GM18861 (cell line): Measurements from ENCODE around the gene SPATS2.

ENCODE experiments used
- ATAC-seq: cut with Tn5 transposase; IDR thresholded peaks from one replicate; pipeline ENCODE4 v1.9.1; 2021; ENCODE audit not compliant: unreplicated experiment

Gene SPATS2

DNA sequence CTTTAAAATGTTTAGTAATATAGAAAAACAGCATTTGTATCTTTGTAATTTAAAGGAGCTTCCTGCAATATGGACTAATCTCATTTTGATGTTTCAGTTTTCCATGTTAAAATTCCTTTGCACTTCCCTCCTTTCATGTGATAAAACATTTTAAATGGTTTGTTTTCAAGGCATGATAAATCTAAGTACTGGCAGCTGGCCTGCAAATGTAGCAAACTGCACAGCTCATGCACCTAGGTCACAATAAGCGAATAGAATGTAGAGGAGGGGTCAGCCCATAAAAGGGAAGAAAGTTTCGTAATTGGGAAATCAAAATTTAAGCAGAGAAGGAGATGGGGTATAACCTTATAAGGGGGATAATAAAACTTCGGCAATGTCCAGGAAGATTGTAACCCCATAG lies 91.6 kb downstream of the SPATS2 start:
- no peak for ATAC-seq

DNA sequence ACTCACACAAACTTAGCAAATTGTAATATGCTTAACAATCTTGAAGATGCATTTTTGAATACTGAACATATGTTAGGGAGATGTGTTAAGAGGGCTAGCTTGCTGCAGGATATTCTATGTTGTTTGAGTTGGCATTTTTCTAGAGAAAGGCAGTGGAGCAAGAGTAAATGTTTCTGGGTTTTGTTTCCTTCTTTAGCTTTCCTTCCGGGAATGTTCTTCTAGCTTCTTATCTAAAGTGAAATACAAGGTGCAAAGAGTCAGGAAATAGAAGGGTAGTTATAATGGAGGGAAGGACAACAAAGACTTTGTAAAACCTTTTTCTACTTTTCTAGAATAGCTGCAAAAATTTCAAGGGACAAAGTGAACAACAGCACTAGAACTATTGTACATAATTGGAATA lies 94.0 kb downstream of the SPATS2 start:
- ATAC-seq, result no peak

- ATAC-seq, result no peak
These were observed 95.0 kb downstream of the SPATS2 start for GRCh38 chr12:49462083-49462744.

- ATAC-seq, result no peak
These were observed 97.9 kb downstream of the SPATS2 start for GRCh38 chr12:49465132-49465531.

DNA sequence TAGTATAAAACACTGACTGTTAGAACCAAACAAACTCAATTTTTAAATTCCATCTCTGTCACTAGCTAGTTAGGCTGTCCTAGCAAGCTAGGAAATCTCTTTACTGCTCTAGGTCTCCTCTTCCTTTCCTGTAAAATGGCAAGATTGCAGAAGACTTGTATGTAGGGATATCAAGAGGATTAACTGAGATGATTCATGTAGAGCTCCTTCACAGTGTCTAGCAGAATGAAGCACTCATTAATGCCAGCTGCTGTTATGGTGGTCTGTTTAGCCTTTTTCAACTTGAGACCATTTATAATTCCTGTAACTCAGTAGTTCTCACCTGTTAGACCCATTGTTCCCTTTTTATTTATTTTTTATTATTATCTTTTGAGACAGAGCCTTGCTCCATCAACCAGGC lies 103.7 kb downstream of the SPATS2 start:
- ATAC-seq, result no peak

- peak; percentile 48 for ATAC-seq
These were observed 104.3 kb downstream of the SPATS2 start for GRCh38 chr12:49471557-49471956.

DNA sequence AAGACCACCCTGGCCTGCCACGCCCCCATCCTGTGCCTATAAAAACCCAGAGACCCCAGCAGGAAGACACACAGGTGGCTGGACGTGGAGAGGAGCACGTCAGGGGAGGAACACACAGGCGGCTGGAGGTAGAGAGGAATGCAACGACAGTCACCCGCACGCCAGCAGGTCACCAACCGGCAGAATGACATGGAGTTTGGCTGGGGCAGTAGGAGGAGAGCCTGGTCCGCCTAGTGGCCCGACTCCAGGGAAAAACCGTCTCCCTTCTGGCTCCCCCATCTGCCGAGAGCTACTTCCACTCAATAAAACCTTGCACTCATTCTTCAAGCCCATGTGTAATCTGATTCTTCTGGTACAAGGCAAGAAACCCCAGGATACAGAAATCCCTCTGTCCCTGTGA lies 108.8 kb downstream of the SPATS2 start:
- ATAC-seq, result no peak

DNA sequence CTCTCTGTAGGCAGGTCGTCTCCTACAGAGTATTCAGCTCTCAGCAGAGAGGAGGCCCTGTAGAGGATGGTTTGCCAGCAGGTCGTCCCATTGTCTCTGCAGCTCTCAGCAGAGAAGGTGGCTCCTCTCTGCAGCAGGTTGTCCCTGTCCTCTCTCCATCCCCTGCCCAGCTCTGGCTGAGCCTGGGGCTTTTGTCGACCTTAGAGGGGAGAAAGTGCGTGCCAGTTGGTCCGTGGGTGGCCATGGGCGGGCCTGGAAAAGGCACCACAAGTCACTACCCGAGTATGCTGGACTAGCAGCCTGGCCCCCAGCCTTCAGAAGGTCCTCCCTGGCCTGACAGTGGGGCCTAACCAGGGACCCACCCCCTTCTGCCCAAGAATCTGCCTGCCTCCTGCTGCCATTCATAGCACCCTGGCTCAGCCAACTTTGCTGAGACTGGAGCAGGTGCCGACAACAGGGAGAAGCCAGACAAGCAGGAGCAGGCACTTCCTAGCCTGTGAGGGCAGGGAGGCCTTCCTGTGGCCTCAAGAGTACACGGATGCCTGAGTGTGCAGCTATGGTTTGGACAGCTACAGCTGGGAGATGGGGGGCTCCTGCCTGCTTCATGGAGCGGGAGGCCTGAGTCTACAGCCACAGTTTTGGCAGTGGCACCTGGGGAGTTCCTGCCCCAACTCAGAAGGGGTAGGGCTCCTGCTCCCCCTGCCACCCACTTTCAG lies 111.8 kb downstream of the SPATS2 start:
- ATAC-seq, result no peak

DNA sequence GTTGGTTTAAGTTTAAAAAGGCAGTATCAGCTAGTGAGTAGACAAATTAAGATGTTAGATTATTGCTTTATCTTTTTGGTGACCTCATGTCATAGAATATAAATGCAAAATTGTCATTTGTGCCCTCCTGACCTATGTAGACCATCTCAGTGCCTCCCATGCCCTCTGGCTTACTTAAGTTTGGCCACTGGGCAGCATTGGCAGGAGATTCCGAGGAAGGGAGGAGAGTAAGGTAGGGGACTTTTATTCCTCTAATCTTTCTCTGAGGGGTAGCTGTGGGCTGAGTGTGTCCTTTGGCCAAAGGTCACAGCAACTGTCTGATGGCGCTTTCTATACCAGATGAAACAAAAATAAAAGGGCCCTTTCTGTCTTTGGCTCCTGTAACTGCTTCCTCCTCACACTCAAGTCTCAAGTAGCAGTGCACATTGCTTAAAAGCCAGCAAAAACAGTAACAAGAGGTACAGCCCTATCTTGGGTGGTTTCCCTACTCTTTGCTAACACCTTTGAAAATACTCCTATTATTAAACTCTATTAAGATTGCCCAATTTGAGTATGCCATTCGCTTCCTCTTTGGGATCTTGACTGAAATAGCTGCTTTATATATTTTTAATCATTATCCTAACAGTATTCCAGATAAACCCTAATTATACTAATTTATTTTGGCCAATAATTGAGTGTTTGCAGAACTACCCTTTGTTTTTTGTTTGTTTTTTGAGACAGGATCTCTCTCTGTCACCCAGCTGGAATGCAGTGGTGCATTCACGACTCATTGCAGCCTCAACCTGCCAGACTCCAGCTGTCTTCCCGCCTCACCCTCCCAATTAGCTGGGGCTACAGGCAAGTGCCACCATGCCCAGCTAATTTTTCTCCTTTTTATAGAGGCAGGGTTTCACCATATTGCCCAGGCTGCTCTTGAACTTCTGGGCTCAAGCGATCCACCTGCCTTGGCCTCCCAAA lies 115.1 kb downstream of the SPATS2 start:
- no peak for ATAC-seq

GRCh38 chr12:49483619-49484018 lies 116.4 kb downstream of the SPATS2 start:
- no peak for ATAC-seq

GRCh38 chr12:49487605-49488004 lies 120.3 kb downstream of the SPATS2 start:
- no peak for ATAC-seq

- no peak for ATAC-seq
These were observed 121.9 kb downstream of the SPATS2 start for GRCh38 chr12:49489154-49489553.

- ATAC-seq, result no peak
These were observed 122.5 kb downstream of the SPATS2 start for GRCh38 chr12:49489720-49490119.

GRCh38 chr12:49491823-49492222 lies 124.6 kb downstream of the SPATS2 start:
- no peak for ATAC-seq

DNA sequence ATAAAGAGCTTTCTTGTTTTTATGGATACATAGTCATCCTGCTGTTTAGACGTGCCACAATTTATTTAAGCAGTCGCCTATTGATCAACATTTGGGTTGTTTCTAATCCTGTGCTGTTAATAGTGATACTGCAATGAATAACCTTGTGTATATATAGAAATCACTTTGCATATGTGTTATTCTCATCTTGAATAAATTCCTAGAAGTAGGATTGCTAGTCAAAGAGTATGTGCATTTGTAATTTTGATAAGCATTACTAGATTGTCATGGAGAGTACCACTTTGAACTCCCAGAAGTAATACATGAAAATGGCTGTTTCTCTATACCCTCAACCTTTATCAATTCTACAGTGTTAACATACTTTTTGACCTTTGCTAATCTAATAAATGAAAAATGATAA lies 126.6 kb downstream of the SPATS2 start:
- ATAC-seq, result no peak

DNA sequence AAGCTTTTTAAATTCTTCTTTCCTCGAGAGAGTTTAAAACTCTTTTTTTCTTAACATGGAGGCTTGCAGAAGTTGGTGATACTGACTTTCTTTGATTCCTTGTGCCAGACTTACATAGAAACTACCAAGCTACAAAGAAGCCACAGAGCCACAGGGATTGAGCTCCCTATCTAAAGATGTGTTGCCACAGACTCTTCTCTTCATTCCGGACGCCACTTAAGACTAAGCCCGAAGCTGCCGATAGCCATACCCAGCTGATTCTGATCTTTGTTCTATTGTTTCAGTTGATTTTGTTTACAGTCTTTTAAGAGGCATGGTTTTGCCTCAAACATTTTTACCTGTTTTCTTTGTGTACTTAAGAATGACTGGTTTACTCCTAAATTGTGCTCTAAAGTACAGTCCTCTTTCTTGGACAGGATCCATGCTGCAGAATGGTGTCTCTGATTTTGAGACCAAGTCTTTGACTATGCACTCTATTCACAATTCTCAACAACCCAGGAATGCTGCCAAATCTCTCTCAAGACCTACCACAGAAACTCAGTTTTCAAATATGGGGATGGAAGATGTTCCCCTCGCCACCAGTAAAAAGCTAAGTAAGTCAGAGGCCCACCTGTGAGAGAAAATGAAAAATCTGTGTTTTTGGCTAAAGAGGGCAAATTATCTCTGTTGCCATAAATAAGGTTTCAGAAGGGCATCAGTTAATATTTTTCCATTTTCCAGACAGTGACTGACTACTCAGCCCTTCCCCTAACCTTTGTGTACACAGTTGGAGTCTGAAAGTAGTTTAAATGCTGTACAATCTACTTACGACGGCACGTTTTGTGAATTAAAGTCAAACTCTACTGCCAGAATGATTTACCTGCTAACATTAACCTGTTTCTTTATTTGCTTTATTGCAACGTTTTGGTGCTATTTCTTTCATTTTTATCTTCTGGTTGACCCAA lies 129.4 kb downstream of the SPATS2 start:
- no peak for ATAC-seq

GRCh38 chr12:49501895-49502294 lies 134.6 kb downstream of the SPATS2 start:
- ATAC-seq, result no peak

DNA sequence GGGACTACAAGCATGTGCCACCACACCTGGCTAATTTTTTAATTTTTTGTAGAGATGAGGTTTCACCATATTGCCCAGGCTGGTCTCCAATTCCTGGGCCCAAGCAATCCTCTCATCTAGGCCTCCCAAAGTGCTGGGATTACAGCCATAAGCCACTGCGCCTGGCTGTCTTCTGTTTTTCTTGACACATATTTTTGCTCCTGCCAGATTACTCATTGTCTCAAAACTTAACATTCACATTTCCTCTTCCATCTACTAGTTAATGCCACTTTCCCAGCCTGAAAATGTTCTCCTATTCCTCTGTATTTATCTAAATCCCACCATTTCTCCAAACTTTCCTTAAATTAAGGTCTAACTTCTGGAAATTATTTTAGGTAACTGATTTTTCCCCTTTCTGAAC lies 135.3 kb downstream of the SPATS2 start:
- no peak for ATAC-seq

DNA sequence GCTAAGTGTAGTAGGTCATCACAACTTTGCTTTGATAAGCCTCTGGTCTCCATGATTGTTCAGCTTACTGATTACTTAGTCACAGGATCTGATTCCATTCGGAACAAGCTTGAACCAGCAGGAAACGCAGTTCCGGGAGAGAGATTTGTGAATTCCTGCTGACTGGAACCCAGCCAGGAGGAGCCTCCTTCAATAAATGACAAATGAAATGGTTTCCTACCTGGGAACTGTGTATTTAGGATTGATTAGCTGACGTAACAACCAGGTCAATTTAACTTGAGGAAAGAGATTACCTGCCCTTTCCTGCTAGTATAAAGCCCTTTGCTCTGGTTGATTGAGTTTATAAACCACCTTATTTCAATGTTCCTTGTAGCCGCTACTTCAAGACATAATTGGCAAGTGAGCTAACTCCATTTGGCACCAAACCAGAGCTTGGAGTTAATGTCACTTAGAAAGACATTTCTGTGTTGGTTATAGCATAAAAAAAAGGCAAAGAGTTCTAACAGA lies 136.5 kb downstream of the SPATS2 start:
- no peak for ATAC-seq

DNA sequence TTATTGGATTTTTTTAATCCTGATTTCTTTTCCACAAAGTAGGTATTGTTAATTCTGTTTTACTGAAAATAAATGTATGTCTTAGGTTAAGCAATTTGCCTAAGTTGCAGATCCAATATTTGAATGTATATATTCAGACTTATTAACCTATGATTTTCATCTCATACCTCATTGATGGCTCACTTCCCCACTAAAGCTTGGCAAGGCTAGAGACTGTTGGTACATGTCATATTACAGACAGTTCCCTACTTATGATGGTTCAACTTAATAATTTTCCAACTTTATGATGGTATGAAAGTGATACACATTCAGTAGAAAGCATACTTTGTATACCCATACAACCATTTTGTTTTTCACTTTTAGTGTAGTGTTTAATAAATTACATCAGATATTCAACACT lies 138.4 kb downstream of the SPATS2 start:
- no peak for ATAC-seq
